Mesothelial cell of epicardium (in vitro differentiated cells): Measurements from ENCODE around the gene BMAL1. TPM values are rescaled to one million over a fixed set of nuclear protein-coding genes. Genes with fewer than 3 reads are reported as not detected.

Experiments used
- DNase-seq, 2 experiments: peaks; one replicate each; pipeline ENCODE4 v3.0.0; 2021; ENCODE audit warnings: low spot score in 2 of 2; ENCODE audit not compliant: unreplicated experiment in 2 of 2
- H3K27ac Mint-ChIP-seq: 2 replicates; pipeline ENCODE4 v1.8.0; 2021; ENCODE audit warnings: mixed read lengths
- H3K27me3 Mint-ChIP-seq: 2 replicates; pipeline ENCODE4 v1.8.0; 2021; ENCODE audit warnings: low read depth, mixed read lengths
- H3K36me3 Mint-ChIP-seq: 2 replicates; pipeline ENCODE4 v1.8.0; 2021; ENCODE audit warnings: mixed read lengths
- H3K4me1 Mint-ChIP-seq: 2 replicates; pipeline ENCODE4 v1.8.0; 2021; ENCODE audit warnings: mixed read lengths
- H3K4me3 Mint-ChIP-seq: 2 replicates; pipeline ENCODE4 v1.8.0; 2021; ENCODE audit warnings: mild to moderate bottlenecking, moderate library complexity, mixed read lengths
- H3K9me3 Mint-ChIP-seq: 2 replicates; pipeline ENCODE4 v1.8.0; 2021; ENCODE audit warnings: mixed read lengths
- total RNA-seq: library from RNA; stranded (reverse); gene quantifications from 3 replicates; pipeline ENCODE4 v1.2.1, GENCODE V29; 2021
- TF ChIP-seq, protein P1 (sequence below): fragments of 200-600 bp; sonication (generic); IDR thresholded peaks from one replicate; pipeline ENCODE4 v1.5.0; 2021; ENCODE audit warnings: antibody characterized with exemption; ENCODE audit not compliant: unreplicated experiment

BMAL1 gene
- total RNA-seq, 1 donor from 2014 or later: 6.7 TPM

GRCh38 chr11:13261591-13262061 is 16.0 kb upstream of the BMAL1 start:
- Mint-ChIP-seq H3K9me3 (no peaks in the 10 kb centered on the region), H3K36me3 (no peaks in the 10 kb centered on the region), H3K4me1 (peaks cover 31% of the 10 kb centered on the region), H3K27ac (no peak overlapping the region), H3K4me3 (no peak overlapping the region), H3K27me3 (peaks cover 11% of the 10 kb centered on the region)
- DNase-seq: no peak
- TF ChIP-seq, protein P1, sequence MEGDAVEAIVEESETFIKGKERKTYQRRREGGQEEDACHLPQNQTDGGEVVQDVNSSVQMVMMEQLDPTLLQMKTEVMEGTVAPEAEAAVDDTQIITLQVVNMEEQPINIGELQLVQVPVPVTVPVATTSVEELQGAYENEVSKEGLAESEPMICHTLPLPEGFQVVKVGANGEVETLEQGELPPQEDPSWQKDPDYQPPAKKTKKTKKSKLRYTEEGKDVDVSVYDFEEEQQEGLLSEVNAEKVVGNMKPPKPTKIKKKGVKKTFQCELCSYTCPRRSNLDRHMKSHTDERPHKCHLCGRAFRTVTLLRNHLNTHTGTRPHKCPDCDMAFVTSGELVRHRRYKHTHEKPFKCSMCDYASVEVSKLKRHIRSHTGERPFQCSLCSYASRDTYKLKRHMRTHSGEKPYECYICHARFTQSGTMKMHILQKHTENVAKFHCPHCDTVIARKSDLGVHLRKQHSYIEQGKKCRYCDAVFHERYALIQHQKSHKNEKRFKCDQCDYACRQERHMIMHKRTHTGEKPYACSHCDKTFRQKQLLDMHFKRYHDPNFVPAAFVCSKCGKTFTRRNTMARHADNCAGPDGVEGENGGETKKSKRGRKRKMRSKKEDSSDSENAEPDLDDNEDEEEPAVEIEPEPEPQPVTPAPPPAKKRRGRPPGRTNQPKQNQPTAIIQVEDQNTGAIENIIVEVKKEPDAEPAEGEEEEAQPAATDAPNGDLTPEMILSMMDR: no peak

GRCh38 chr11:13262096-13262495 is 15.5 kb upstream of the BMAL1 start:
- peaks cover 31% of the 10 kb centered on the region for H3K4me1 Mint-ChIP-seq
- H3K27ac Mint-ChIP-seq: no peak overlapping the region
- no peaks in the 10 kb centered on the region for H3K9me3 Mint-ChIP-seq
- TF ChIP-seq, protein P1: no peak
- no peak overlapping the region for H3K4me3 Mint-ChIP-seq
- H3K27me3 Mint-ChIP-seq: peaks cover 11% of the 10 kb centered on the region
- no peak for DNase-seq
- no peaks in the 10 kb centered on the region for H3K36me3 Mint-ChIP-seq

DNA sequence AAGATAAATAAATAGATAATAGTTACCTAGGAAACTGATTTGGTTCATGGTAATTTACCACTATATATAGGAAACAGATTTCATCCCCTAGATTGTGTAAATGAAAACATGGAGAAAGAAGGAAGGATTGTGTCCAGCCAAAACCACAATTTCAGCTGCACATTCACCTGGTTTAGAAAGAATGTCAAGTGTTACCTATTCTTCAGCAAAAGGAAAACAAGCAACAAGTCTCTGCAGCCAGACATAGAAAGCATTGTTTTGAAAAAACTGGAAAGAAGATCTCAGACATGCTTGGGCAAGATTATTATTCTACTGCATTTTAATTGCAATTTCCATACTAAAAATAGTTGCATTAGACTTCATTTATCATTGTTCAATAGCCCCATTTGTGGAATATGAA is 8.8 kb upstream of the BMAL1 start:
- Mint-ChIP-seq H3K27ac (no peak overlapping the region), H3K36me3 (no peaks in the 10 kb centered on the region), H3K4me1 (no peaks in the 10 kb centered on the region), H3K9me3 (no peaks in the 10 kb centered on the region), H3K27me3 (peaks cover 56% of the 10 kb centered on the region), H3K4me3 (no peak overlapping the region)
- TF ChIP-seq, protein P1: no peak
- DNase-seq: no peak

DNA sequence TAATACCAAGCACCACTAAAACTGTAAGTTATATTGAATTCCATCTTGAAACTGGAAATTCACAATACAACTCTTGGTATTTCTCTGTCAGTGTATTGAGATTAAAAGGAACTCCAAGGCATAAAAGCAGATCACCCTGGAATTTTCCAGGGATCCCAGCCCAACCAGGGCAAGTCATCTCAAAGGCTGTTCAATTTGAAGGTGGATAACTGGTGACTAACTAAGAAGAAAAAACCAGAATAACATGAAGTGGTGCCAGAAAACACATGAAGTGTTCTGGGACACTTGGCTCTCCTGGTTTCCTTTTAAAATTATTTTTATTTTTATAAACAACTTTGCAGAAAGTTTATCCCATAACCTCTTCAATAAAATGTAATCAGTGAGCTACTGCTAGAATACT is 7.8 kb upstream of the BMAL1 start:
- peaks cover 63% of the 10 kb centered on the region for H3K27me3 Mint-ChIP-seq
- no peak for DNase-seq
- no peak overlapping the region for H3K27ac Mint-ChIP-seq

GRCh38 chr11:13271060-13271693 is 6.4 kb upstream of the BMAL1 start:
- H3K9me3 Mint-ChIP-seq: no peaks in the 10 kb centered on the region
- no peaks in the 10 kb centered on the region for H3K4me1 Mint-ChIP-seq
- H3K27me3 Mint-ChIP-seq: peaks cover 70% of the 10 kb centered on the region

More for the DNA sequence above, 7.8 kb upstream of the BMAL1 start:
- TF ChIP-seq, protein P1: no peak
- H3K4me3 Mint-ChIP-seq: no peak overlapping the region
- no peaks in the 10 kb centered on the region for H3K9me3 Mint-ChIP-seq
- no peaks in the 10 kb centered on the region for H3K36me3 Mint-ChIP-seq
- H3K4me1 Mint-ChIP-seq: no peaks in the 10 kb centered on the region

More at GRCh38 chr11:13271060-13271693, 6.4 kb upstream of the BMAL1 start:
- no peaks in the 10 kb centered on the region for H3K36me3 Mint-ChIP-seq
- no peak overlapping the region for H3K27ac Mint-ChIP-seq
- TF ChIP-seq, protein P1: no peak
- no peak for DNase-seq
- H3K4me3 Mint-ChIP-seq: no peak overlapping the region
